CD4-positive, alpha-beta T cell (primary cell): Measurements from ENCODE around the gene CMTM6. TPM values are rescaled to one million over a fixed set of nuclear protein-coding genes. Genes with fewer than 3 reads are reported as not detected.

Experiments used
- ATAC-seq: fragments of 200-7000 bp; cut with Tn5 transposase; one replicate; pipeline ENCODE4 v1.10.0; 2022; ENCODE audit warnings: mild to moderate bottlenecking; ENCODE audit not compliant: poor library complexity
- CTCF ChIA-PET: fragments of 350-600 bp; sonication (Branson Sonifier 250); formaldehyde crosslinking; loops from one replicate; lab custom pipeline; 2021; ENCODE audit warnings: antibody characterized with exemption, inconsistent platforms; lab: Charles Lee
- POLR2A ChIA-PET: fragments of 350-600 bp; sonication (Branson Sonifier 250); formaldehyde crosslinking; loops from one replicate; lab custom pipeline; 2021; ENCODE audit warnings: antibody characterized with exemption, inconsistent platforms; lab: Charles Lee
- DNase-seq, 14 experiments: peaks; one replicate each; pipeline ENCODE4 v3.0.0-alpha.2; 2013 to 2020; ENCODE audit warnings: mixed read lengths in 2 of 14
- H3K27ac ChIP-seq, 2 donors: one replicate each; pipeline versions ENCODE4 v1.5.1 to v1.7.0; 2013; ENCODE audit warnings: low read length in 2 of 2, low read depth in 1 of 2, mild to moderate bottlenecking in 1 of 2
- H3K27me3 ChIP-seq, 2 experiments: 1 replicate in 1 of 2; 2 replicates in 1 of 2; pipeline versions ENCODE4 v1.6.1 to v1.7.0; 2013; ENCODE audit warnings: low read length in 2 of 2, control low read depth in 1 of 2, mild to moderate bottlenecking in 1 of 2, moderate library complexity in 1 of 2; ENCODE audit not compliant: insufficient read depth in 2 of 2, control insufficient read depth in 1 of 2
- H3K36me3 ChIP-seq: one replicate; pipeline ENCODE4 v1.6.1; 2013; ENCODE audit warnings: low read length, control low read depth; ENCODE audit not compliant: insufficient read depth
- H3K4me1 ChIP-seq: one replicate; pipeline ENCODE4 v1.6.1; 2013; ENCODE audit warnings: low read length, control low read depth; ENCODE audit not compliant: insufficient read depth
- H3K4me3 ChIP-seq: one replicate; pipeline ENCODE4 v1.5.1; 2013; ENCODE audit warnings: mild to moderate bottlenecking, low read length, moderate library complexity
- H3K9me3 ChIP-seq, 2 experiments: 1 replicate in 1 of 2; 2 replicates in 1 of 2; pipeline versions ENCODE4 v1.6.1 to v1.7.0; 2013; ENCODE audit warnings: low read length in 2 of 2, mild to moderate bottlenecking in 2 of 2, control low read depth in 1 of 2, moderate library complexity in 1 of 2; ENCODE audit not compliant: control insufficient read depth in 1 of 2, insufficient read depth in 1 of 2
- H3K27ac Mint-ChIP-seq: one replicate; pipeline ENCODE4 v1.8.0; 2020; ENCODE audit warnings: mixed read lengths
- H3K27me3 Mint-ChIP-seq: one replicate; pipeline ENCODE4 v1.8.0; 2021; ENCODE audit warnings: mixed read lengths
- H3K36me3 Mint-ChIP-seq: one replicate; pipeline ENCODE4 v1.8.0; 2021; ENCODE audit warnings: low read depth, mixed read lengths
- H3K4me1 Mint-ChIP-seq: one replicate; pipeline ENCODE4 v1.8.0; 2021; ENCODE audit warnings: low read depth, mixed read lengths
- H3K4me3 Mint-ChIP-seq: one replicate; pipeline ENCODE4 v1.8.0; 2020; ENCODE audit warnings: mild to moderate bottlenecking, mixed read lengths
- H3K9me3 Mint-ChIP-seq: one replicate; pipeline ENCODE4 v1.8.0; 2020; ENCODE audit warnings: mixed read lengths
- intact Hi-C, 2 experiments: fragments of 100-400 bp; cut with DNase I in 1 of 2; cut with micrococcal nuclease in 1 of 2; formaldehyde crosslinking; loops; one replicate each; pipeline versions ENCODE4 v1.15.1 to v1.9.0; 2023 to 2025; cut with DNase I, micrococcal nuclease
- total RNA-seq, 174 experiments: library from RNA in 2 of 174; stranded (reverse) in 2 of 174; gene quantifications; one replicate each; pipeline ENCODE4 v1.2.3 and lab custom pipeline; 2021 to 2026
- TF ChIP-seq, protein P1 (sequence below): fragments of 200-600 bp; IDR thresholded peaks from one replicate; pipeline ENCODE4 v1.8.0; 2022; ENCODE audit warnings: antibody characterized with exemption, mild to moderate bottlenecking

Gene CMTM6
- total RNA-seq, 2 experiments from 2014 or later, result 36.5 to 37.8 TPM

DNA sequence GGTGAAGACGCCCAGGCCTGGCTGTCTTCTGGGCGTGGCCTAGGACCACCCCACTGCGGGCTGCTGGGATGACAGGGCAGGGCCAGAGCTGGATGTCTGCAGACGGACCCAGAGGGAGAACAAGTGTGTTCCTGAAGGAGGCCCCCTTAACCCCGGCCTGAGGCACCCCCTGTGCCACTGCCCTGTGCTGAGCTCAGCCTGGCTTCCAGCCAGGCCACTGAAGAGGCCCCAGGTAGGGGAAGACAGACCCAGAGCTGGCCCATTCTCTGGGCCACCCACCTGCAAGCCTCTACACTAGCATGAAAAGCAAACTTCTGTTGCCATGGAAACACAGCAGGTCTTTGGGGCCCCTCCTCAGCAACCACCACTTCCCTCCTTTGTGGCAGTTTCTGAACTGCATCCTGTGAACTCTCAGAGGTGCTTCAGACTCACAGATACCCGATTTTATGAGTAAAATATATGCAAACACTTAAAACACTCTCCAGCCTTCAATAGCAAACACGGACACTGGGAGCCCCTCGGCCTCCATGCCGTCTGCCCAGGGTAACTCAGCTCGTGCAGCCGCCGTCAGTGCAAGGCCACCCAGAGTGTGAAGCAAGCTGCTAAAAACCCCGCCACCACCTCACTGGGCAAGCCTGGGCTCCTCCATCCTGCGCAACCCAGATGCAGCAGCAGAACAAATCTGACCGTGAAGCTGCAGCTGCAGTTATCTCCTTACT is 42.5 kb downstream of the CMTM6 start:
- Mint-ChIP-seq H3K4me1 (peaks cover 33% of the 10 kb centered on the region), H3K9me3 (no peaks in the 10 kb centered on the region), H3K27me3 (no peaks in the 10 kb centered on the region), H3K4me3 (peak overlapping the region; percentile 76), H3K36me3 (peaks cover 11% of the 10 kb centered on the region), H3K27ac (no peak overlapping the region)
- Histone ChIP-seq H3K4me1 (peaks cover 83% of the 10 kb centered on the region), H3K4me3 (peak overlapping the region; percentile 39), H3K27ac (peak overlapping the region; percentile 90 to 97), H3K36me3 (peaks cover 5% of the 10 kb centered on the region), H3K27me3 (no peaks in the 10 kb centered on the region), H3K9me3 (no peaks in the 10 kb centered on the region)
- intact Hi-C loops, result loop anchor here (1.0 to 5.0 kb wide), 2 partner anchors 42 to 46 kb away; partner anchors contain the start of gene CMTM6 (in 1 of the 2)
- ATAC-seq (peak; percentile 73), DNase-seq (peak; percentile 58 to 97 (median 73))
- ChIA-PET CTCF (interaction anchor here (1.0 to 2.4 kb wide), 4 partner anchors 9 to 46 kb away, joined by 3 to 6 read pairs (median 4); no protein-coding TSS in a partner anchor), POLR2A (interaction anchor here (0.9 to 4.1 kb wide), 14 partner anchors 8 to 345 kb away, joined by 3 to 29 read pairs (median 6); partner anchors contain the start of gene CMTM7)
- TF ChIP-seq, protein P1, sequence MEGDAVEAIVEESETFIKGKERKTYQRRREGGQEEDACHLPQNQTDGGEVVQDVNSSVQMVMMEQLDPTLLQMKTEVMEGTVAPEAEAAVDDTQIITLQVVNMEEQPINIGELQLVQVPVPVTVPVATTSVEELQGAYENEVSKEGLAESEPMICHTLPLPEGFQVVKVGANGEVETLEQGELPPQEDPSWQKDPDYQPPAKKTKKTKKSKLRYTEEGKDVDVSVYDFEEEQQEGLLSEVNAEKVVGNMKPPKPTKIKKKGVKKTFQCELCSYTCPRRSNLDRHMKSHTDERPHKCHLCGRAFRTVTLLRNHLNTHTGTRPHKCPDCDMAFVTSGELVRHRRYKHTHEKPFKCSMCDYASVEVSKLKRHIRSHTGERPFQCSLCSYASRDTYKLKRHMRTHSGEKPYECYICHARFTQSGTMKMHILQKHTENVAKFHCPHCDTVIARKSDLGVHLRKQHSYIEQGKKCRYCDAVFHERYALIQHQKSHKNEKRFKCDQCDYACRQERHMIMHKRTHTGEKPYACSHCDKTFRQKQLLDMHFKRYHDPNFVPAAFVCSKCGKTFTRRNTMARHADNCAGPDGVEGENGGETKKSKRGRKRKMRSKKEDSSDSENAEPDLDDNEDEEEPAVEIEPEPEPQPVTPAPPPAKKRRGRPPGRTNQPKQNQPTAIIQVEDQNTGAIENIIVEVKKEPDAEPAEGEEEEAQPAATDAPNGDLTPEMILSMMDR, result no peak

DNA sequence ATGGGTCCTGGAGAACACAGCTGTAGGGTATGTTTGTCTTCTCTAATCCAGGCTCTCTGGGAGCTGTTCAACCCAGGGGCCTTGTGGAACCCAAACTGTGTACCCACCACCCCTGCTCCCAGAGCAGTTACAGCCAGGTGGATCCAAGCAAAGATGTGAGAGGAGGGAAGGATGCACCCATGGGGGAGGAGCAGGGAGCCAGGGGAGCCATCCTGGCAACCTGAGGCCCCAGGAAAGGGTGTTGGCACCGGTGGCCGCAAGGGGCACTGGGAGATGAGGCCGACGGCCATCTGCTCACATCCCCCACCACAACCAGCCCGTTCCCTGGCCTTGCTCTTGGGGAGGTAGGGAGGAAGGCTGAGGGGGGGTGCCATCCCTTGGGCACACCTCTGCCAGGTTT is 43.2 kb downstream of the CMTM6 start:
- H3K27me3 ChIP-seq, result no peaks in the 10 kb centered on the region
- POLR2A ChIA-PET, result interaction anchor here (0.9 to 4.1 kb wide), 14 partner anchors 9 to 344 kb away, joined by 3 to 29 read pairs (median 6); partner anchors contain the start of gene CMTM7
- intact Hi-C loops, result loop anchor here (2.0 to 5.0 kb wide), 2 partner anchors 27 to 37 kb away; no protein-coding TSS in a partner anchor
- peaks cover 40% of the 10 kb centered on the region for H3K4me1 Mint-ChIP-seq
- H3K4me3 ChIP-seq, result no peak overlapping the region
- TF ChIP-seq, protein P1, result no peak
- H3K27me3 Mint-ChIP-seq, result no peaks in the 10 kb centered on the region
- peaks cover 12% of the 10 kb centered on the region for H3K36me3 ChIP-seq
- H3K36me3 Mint-ChIP-seq, result peaks cover 19% of the 10 kb centered on the region
- H3K27ac Mint-ChIP-seq, result no peak overlapping the region
- H3K9me3 ChIP-seq, result no peaks in the 10 kb centered on the region
- CTCF ChIA-PET, result interaction anchor here (1.0 to 2.4 kb wide), 4 partner anchors 10 to 45 kb away, joined by 3 to 6 read pairs (median 4); no protein-coding TSS in a partner anchor
- H3K4me1 ChIP-seq, result peaks cover 90% of the 10 kb centered on the region
- no peak for ATAC-seq
- peak overlapping the region; percentile 76 for H3K4me3 Mint-ChIP-seq
- no peak for DNase-seq
- no peaks in the 10 kb centered on the region for H3K9me3 Mint-ChIP-seq
- peak overlapping the region; percentile 90 to 97 for H3K27ac ChIP-seq

DNA sequence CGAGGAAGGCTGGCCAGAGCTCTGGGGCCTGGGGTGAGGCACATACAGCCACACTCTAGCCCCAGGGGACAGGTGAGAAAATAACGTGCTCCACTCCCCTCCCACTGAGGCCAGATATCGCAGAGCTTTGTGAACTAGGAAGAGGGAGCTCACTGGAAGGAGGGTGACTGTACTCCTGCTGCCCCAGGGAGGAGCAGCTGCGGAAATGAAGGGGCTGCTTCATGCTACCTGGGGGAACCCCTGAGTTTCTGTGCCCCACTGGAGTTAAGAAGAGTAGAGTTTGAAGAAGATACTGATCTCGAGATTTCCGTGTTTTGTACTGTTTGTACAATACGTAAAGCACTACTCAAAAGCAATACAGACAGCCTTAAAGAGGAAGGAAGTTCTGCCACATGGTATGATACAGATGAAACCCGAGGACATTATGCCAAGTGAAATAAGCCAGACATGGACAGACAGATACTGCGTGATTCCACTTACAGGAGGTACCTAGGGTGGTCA is 44.6 kb downstream of the CMTM6 start:
- ChIA-PET POLR2A (interaction anchor here (0.6 to 4.9 kb wide), 11 partner anchors 12 to 86 kb away, joined by 3 to 50 read pairs (median 7); partner anchors contain the start of gene CMTM7), CTCF (interaction anchor here (0.8 to 3.7 kb wide), 5 partner anchors 9 to 83 kb away, joined by 3 to 22 read pairs (median 3); no protein-coding TSS in a partner anchor)
- intact Hi-C loops, result loop anchor here (1.0 to 5.0 kb wide), 4 partner anchors 9 to 65 kb away; no protein-coding TSS in a partner anchor
- no peaks in the 10 kb centered on the region for H3K27me3 Mint-ChIP-seq
- peak; percentile 69 for ATAC-seq
- DNase-seq, result peak; percentile 43 to 92 (median 64)
- peaks cover 92% of the 10 kb centered on the region for H3K4me1 ChIP-seq
- H3K27me3 ChIP-seq, result no peaks in the 10 kb centered on the region
- H3K4me1 Mint-ChIP-seq, result peaks cover 49% of the 10 kb centered on the region
- peaks cover 30% of the 10 kb centered on the region for H3K36me3 Mint-ChIP-seq
- H3K36me3 ChIP-seq, result peaks cover 21% of the 10 kb centered on the region
- H3K9me3 ChIP-seq, result no peaks in the 10 kb centered on the region
- H3K27ac ChIP-seq, result peak overlapping the region; percentile 90 to 97
- TF ChIP-seq, protein P1, result no peak
- no peaks in the 10 kb centered on the region for H3K9me3 Mint-ChIP-seq
- H3K4me3 Mint-ChIP-seq, result peak overlapping the region; percentile 81
- H3K4me3 ChIP-seq, result peak overlapping the region; percentile 17
- peak overlapping the region; percentile 95 for H3K27ac Mint-ChIP-seq
